Measurements from ENCODE around the gene MAP3K2.
A peak's percentile ranks its signal among the peaks of the same experiment; 100 is the strongest.

The MAP3K2 gene

GRCh38 chr2:127259355-127259754 is 128.4 kb downstream of the MAP3K2 start:
- Histone ChIP-seq H3K4me3 (no peak overlapping the region), H3K27ac (no peak overlapping the region)

GRCh38 chr2:127256866-127257265 is 130.9 kb downstream of the MAP3K2 start:
- Histone ChIP-seq H3K27ac (no peak overlapping the region), H3K4me3 (no peak overlapping the region)

GRCh38 chr2:127256381-127256780 is 131.4 kb downstream of the MAP3K2 start:
- Histone ChIP-seq H3K27ac (no peak overlapping the region), H3K4me3 (no peak overlapping the region)

- Histone ChIP-seq H3K27ac (no peak overlapping the region), H3K4me3 (no peak overlapping the region)
Observed at GRCh38 chr2:127255721-127256120, 132.1 kb downstream of the MAP3K2 start.

- H3K4me3 ChIP-seq = no peak overlapping the region
- no peak overlapping the region for H3K27ac ChIP-seq
Observed at GRCh38 chr2:127255146-127255545, 132.6 kb downstream of the MAP3K2 start.

- Histone ChIP-seq H3K4me3 (no peak overlapping the region), H3K27ac (peak overlapping the region in 1 of 21 experiments; percentile 19)
Observed at GRCh38 chr2:127254386-127254981, 133.3 kb downstream of the MAP3K2 start.
